GM08714 (cell line): ENCODE measurements around the gene NAT10.
"Not testable (repeated sequence)": the region's sequence is repeated elsewhere in the genome, so short reads cannot be mapped to it uniquely, and the experiment has no call there.

ENCODE experiments used
- H3K4me3 ChIP-seq: fragments of 200-500 bp; sonication (Bioruptor generic); 2 replicates; pipeline ENCODE4 v1.5.1; 2014; ENCODE audit warnings: mild to moderate bottlenecking, low read length, inconsistent platforms
- ZNF274 ChIP-seq: IDR thresholded peaks from 2 replicates; pipeline ENCODE4 v1.6.1; 2012; ENCODE audit warnings: mild to moderate bottlenecking, low read depth, low read length

The NAT10 gene

GRCh38 chr11:34105079-34105956, at the start of gene NAT10:
Gene NAT10, plus strand, starts transcription at chr11:34105629. Its CDS starts 2,597 bp downstream, at chr11:34108226.
- no peak for TF ChIP-seq ZNF274

GRCh38 chr11:34056672-34057071, 48.8 kb upstream of the NAT10 start:
- TF ChIP-seq ZNF274: no peak
- no peak overlapping the region; the same call in 1 of the 2 replicates for H3K4me3 ChIP-seq

More at GRCh38 chr11:34105079-34105956, at the start of gene NAT10:
- H3K4me3 ChIP-seq: peak within 1 kb of the TSS; percentile 71

DNA sequence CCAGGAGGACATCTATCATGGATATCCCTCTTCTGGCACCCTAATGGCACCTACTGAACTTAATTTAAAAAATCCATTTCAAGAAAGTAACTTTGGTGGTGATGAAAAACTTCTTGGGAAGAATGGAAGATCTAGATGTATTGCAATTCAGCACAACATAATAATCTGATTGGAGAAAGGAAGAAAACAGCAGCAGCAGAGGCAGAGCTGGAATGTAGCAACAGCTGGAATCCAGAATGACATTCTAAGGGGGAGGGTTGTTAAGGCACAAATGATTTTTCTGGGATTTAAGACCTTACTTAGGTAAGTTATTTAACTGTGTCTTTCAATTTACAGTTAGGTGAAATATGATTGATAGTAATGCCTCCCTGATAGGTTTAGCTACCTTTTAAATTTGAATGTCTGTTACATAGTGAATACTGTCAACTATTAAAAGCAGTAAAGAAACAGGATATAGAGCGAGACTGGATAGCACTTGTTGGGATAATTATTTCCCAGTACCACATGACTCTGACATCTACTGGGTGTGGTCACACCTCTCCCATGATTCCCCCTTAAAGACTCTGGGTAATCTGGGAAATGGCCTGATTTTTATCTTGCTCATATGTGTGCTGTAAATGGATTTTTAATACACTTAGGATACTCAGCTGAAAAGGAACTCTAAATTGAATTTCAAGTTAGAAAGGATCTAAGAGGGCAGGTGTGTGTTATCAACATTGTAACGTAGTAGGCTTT, 42.2 kb upstream of the NAT10 start:
- no peak for TF ChIP-seq ZNF274
- H3K4me3 ChIP-seq: no peak overlapping the region

- no peak overlapping the region for H3K4me3 ChIP-seq
- TF ChIP-seq ZNF274: no peak
Observed at GRCh38 chr11:34064291-34064690, 41.1 kb upstream of the NAT10 start.

DNA sequence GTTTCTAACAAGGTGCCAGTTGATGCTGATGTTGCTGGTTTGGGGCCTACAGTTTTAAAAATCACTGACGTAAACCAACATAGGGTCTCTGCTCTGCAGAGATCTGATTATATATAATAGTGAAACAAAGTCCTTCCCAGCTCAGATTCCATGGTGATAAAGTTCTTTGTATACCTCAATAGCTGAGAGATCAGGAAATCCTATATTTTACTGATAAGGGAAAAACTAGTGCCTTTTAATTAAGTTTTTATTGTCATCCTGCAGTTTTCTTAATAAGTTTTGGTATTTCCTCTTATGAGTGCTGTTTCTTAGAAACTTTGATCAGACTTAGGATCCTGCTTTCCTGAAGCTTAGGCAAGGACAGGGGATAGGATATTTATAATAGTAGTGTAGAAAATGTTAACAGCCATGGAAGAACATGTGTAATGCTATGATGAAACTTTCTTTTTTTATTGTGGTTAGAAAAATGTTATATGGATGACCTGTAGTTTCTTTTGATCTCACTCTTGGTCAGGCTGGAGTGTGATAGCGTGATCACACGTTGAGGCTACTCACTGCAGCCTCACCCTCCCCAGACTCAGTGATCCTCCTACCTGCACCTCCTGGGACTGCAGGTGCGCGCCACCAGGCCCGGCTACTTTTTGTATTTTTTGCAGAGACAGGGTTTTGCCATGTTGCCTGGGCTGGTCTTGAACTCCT, 39.8 kb upstream of the NAT10 start:
- no peak for TF ChIP-seq ZNF274
- H3K4me3 ChIP-seq: no peak overlapping the region

DNA sequence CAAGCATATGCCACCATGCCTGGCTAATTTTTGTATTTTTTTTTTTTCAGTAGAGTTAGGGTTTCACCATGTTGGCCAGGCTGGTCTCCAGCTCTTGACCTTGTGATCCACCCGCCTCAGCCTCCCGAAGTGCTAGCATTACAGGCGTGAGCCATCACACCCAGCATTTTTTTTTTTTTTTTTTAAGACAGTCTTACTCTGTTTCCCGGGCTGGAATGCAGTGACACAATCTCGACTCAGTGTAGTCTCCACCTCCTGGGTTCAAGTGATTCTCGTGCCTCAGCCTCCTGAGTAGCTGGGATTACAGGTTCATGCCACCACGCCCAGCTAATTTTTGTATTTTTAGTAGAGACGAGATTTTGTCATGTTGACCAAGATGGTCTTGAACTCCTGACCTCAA, 38.7 kb upstream of the NAT10 start:
- not testable (repeated sequence) for H3K4me3 ChIP-seq

- TF ChIP-seq ZNF274: no peak
- H3K4me3 ChIP-seq: no peak overlapping the region
Observed at GRCh38 chr11:34067383-34068065, 37.9 kb upstream of the NAT10 start.

- no peak for TF ChIP-seq ZNF274
- no peak overlapping the region for H3K4me3 ChIP-seq
Observed at GRCh38 chr11:34068111-34068510, 37.3 kb upstream of the NAT10 start.

DNA sequence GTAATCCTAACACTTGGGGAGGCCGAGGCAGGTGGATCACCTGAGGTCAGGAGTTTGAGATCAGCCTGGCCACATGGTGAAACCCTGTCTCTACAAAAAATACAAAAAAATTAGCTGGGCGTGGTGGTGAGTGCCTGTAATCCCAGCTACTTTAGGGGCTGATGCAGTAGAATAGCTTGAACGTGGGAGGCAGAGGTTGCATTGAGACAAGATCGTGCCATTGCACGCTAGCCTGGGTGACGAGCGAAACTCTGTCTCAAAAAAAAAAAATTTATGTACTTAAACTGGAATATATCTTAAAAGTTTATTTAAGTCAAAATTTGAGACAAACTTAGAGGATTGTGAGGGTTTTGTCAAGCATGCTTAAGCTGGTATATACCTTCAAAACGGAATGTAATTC, 34.1 kb upstream of the NAT10 start:
- H3K4me3 ChIP-seq: not testable (repeated sequence)

DNA sequence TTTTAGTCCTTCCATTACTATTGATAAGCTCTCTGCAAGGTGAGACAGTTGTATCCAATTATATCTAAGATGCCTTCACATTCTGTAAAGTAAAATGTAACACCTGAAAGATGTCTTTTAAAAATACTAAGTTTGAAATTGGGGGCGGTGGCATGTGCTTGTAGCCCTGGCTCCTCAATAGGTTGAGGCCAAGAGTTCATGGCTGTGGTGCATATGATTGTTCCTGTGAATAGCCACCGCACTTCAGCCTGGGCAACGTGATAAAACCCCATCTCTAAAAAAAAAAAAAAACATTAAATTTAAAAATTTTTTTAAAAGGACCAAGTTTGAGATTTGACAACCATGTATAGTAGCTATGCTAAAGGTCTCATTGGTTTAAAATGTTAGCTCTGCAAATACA, 33.4 kb upstream of the NAT10 start:
- H3K4me3 ChIP-seq: no peak overlapping the region
- no peak for TF ChIP-seq ZNF274

DNA sequence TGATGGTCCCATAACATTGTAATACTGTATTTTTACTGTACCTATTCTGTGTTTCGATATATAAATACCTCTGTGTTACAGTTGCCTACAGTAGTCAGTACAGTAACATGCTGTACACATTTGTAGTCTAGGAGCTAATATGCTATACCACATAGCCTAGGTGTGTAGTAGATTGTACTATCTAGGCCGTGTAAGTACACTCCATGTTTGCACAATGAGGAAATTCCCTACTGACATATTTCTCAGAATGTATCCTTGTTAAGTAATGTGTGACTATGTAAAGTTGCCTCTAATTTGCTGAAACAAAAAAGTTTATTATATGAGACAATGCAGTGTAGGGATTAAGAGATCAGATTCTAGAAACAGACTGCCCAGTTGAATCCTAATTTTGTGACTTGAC, 32.6 kb upstream of the NAT10 start:
- H3K4me3 ChIP-seq: no peak overlapping the region
- no peak for TF ChIP-seq ZNF274

DNA sequence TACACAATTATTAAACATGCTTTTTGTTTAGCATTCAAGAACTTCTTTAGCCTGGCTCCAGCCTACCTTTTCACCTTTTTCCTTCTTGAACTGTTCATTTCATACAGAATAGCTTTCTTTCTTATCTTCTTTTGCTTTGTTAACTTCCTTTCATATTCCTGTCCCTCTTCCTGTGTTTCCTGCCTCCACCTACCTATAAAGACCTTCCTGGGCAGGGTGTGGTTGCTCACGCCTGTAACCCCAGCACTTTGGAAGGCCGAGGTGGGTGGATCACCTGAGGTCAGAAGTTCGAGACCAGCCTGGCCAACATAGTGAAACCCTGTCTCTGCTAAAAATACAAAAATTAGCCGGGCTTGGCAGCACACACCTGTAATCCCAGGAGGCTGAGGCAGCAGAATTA, 31.0 kb upstream of the NAT10 start:
- TF ChIP-seq ZNF274: no peak
- no peak overlapping the region for H3K4me3 ChIP-seq

DNA sequence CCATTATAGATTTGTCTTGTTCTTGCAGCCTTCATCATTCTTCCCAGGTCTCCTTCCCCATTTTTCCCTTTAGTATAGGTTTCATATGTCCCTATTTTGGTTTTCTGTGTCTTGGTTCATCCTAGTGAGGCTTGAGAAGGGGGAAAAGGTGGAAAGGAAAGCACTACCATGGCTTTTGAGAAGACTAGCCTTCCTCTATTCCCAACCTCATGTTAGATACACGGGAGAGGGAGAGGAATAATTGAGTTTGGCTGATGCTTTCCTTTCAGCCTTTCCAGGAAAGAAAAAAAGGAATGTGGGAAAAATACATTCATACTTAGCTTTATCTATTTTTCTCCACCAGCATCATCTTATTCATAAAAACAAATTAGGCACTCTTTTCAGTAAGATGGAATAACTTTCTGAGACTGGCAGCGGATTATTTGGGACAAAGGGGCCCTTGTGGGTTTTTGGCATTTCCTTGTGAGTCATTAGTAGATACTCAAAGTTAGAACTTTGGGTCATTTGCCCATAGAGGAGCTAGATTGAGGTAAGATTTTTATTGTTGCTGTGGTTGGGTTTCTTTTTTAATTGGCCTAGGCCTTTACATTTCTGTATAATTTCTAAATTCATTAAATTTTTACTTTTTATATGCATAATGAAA, 30.1 kb upstream of the NAT10 start:
- H3K4me3 ChIP-seq: no peak overlapping the region
- no peak for TF ChIP-seq ZNF274

DNA sequence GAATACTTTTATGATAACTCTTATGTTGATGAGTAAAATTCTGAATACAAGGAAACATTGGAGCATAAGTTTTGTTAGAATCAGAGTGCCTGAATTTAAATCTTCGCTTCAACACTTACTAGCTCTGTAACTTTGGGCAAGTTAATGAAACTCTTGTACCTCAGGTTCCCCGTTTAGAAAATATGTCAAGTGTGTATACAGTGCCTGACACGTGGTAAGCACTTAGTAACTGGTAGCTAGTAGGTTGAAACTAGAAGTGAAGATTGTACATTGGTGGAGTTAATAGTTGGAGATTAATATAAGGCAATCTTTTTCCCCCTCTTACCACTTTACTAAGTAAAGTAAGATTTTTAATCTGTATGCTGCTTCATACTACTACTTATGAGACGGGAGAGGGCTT, 24.8 kb upstream of the NAT10 start:
- no peak overlapping the region for H3K4me3 ChIP-seq
- TF ChIP-seq ZNF274: no peak

GRCh38 chr11:34084637-34085036, 20.8 kb upstream of the NAT10 start:
- H3K4me3 ChIP-seq: no peak overlapping the region
- TF ChIP-seq ZNF274: no peak
